ENCODE data around the gene USP8. TPM values are rescaled to one million over a fixed set of nuclear protein-coding genes. Genes with fewer than 3 reads are reported as not detected.

Gene USP8
- total and polyA plus RNA-seq, 4 donors = 20.4 to 42.8 (median 32.5) TPM

GRCh38 chr15:50531163-50531562 is 107.0 kb downstream of the USP8 start (continued):
- TF ChIP-seq TAF1 (conservative IDR thresholded peaks at IDR 0.05) = no peak
- TF ChIP-seq SP1 (IDR thresholded peaks at IDR 0.05) = no peak
- TF ChIP-seq ZBTB33 (IDR thresholded peaks at IDR 0.05) = no peak
- TF ChIP-seq FOXA1 (IDR thresholded peaks at IDR 0.05) = no peak
- TF ChIP-seq EGR1 (IDR thresholded peaks at IDR 0.05; ENCODE audit: low read depth in 2 of 2) = no peak

GRCh38 chr15:50531766-50532165 is 107.6 kb downstream of the USP8 start:
- H3K9me3 ChIP-seq (ENCODE audit: control insufficient read depth in 4 of 4, low read length in 3 of 4) = no peaks in the 10 kb centered on the region
- no peak overlapping the region for H3K4me3 ChIP-seq (ENCODE audit: low read depth in 1 of 3, low read length in 3 of 3)
- WGBS = 83% methylated on average over 4 of the region's 4 CpGs
- TF ChIP-seq ZBTB33 (IDR thresholded peaks at IDR 0.05) = no peak
- no peak for TF ChIP-seq MAX (IDR thresholded peaks at IDR 0.05)
- H3K27me3 ChIP-seq (ENCODE audit: control insufficient read depth in 4 of 4, insufficient read depth in 4 of 4, low read length in 3 of 4) = no peaks in the 10 kb centered on the region
- DNase-seq (ENCODE audit: low spot score) = no peak
- H3K4me1 ChIP-seq (ENCODE audit: control insufficient read depth in 4 of 4, insufficient read depth in 4 of 4, low read length in 3 of 4) = no peaks in the 10 kb centered on the region
- no peak overlapping the region for H3K9ac ChIP-seq (ENCODE audit: low read depth in 1 of 2, low read length in 2 of 2)
- H3K36me3 ChIP-seq (ENCODE audit: control insufficient read depth in 4 of 4, insufficient read depth in 3 of 4, low read depth in 1 of 4, low read length in 3 of 4) = peaks cover 0 to 1% (median 0%) of the 10 kb centered on the region in 4 donors
- no peak overlapping the region for H3K27ac ChIP-seq (ENCODE audit: low read depth in 1 of 2, low read length in 2 of 2)

GRCh38 chr15:50542887-50543210 is 118.6 kb downstream of the USP8 start:
- no peaks in the 10 kb centered on the region for H3K36me3 ChIP-seq (ENCODE audit: control insufficient read depth in 4 of 4, insufficient read depth in 3 of 4, low read depth in 1 of 4, low read length in 3 of 4)
- H3K4me1 ChIP-seq (ENCODE audit: control insufficient read depth in 4 of 4, insufficient read depth in 4 of 4, low read length in 3 of 4) = no peaks in the 10 kb centered on the region
- no peaks in the 10 kb centered on the region for H3K9me3 ChIP-seq (ENCODE audit: control insufficient read depth in 4 of 4, low read length in 3 of 4)
- TF ChIP-seq YY1 (IDR thresholded peaks at IDR 0.05) = no peak
- TF ChIP-seq TAF1 (conservative IDR thresholded peaks at IDR 0.05) = no peak
- no peak for TF ChIP-seq EGR1 (IDR thresholded peaks at IDR 0.05; ENCODE audit: low read depth in 2 of 2)
- no peak for TF ChIP-seq RAD21 (IDR thresholded peaks at IDR 0.05)
- TF ChIP-seq ZBTB33 (IDR thresholded peaks at IDR 0.05) = no peak
- no peak for TF ChIP-seq SP1 (IDR thresholded peaks at IDR 0.05)
- TF ChIP-seq ATF3 (IDR thresholded peaks at IDR 0.05) = no peak
- TF ChIP-seq HNF4G (IDR thresholded peaks at IDR 0.05) = no peak
- TF ChIP-seq JUND (IDR thresholded peaks at IDR 0.05) = no peak
- no peak for TF ChIP-seq CTCF (IDR thresholded peaks at IDR 0.05; ENCODE audit: low read depth, low read length, missing input control)
- TF ChIP-seq FOXA2 (IDR thresholded peaks at IDR 0.05) = no peak
- TF ChIP-seq MAX (IDR thresholded peaks at IDR 0.05) = no peak
- no peak overlapping the region for H3K27ac ChIP-seq (ENCODE audit: low read depth in 1 of 2, low read length in 2 of 2)
- H3K27me3 ChIP-seq (ENCODE audit: control insufficient read depth in 4 of 4, insufficient read depth in 4 of 4, low read length in 3 of 4) = no peaks in the 10 kb centered on the region
- no peak overlapping the region for H3K4me3 ChIP-seq (ENCODE audit: low read depth in 1 of 3, low read length in 3 of 3)
- 91% methylated on average over 2 of the region's 2 CpGs for WGBS
- no peak overlapping the region for H3K9ac ChIP-seq (ENCODE audit: low read depth in 1 of 2, low read length in 2 of 2)
- DNase-seq (ENCODE audit: low spot score) = no peak
